ENCODE data around the gene PCBD2. TPM values are rescaled to one million over a fixed set of nuclear protein-coding genes. Genes with fewer than 3 reads are reported as not detected.

PCBD2 gene
- total RNA-seq, 1 experiment from 2014 or later: 11.4 TPM

DNA sequence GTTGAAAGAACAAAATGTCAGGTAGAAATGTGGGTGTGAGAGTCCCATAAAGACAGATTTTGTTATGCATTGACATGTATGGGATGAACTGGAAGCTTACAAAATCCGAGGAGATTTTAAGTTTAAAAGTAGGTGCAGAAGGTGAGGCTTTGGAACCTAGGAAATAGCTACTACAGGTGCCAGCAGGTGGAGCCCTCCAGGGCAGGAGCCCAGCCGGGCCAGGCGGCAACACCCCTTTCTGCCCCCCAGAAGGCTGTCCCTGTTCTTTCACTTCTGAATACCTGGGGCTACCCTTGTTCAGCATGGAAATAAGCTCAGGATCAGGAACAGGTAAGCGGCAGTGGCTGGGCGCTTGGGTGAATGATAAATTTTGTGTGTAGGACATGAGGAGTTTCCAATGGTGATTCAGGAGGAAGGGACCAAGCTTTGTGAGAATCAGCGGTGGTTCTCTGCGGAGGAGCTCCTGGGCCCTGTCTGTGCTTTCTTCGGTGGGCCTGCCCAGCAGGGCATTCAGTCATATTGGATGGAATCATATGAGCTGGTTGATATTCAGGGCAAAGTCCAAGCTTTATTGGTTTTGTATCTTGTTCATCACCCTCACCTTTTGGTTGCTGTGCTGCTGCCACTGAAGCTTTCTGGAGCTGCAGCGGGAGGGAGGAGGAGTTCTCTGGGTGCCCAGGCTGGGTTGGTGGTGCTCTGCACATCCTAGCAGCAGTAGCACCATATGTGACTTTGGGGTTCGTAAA lies 12.3 kb downstream of the PCBD2 start:
- Histone ChIP-seq H3K9me3 (replicated peaks) (no peaks in the 10 kb centered on the region), H3K27me3 (replicated peaks) (no peaks in the 10 kb centered on the region), H3K27ac (no peak overlapping the region), H3K4me3 (no peak overlapping the region), H3K4me1 (replicated peaks) (no peaks in the 10 kb centered on the region), H3K36me3 (peaks cover 54% of the 10 kb centered on the region)
- no peak for DNase-seq (ENCODE audit: low read depth in 1 of 2, low spot score in 2 of 2)

- Histone ChIP-seq H3K27me3 (replicated peaks) (no peaks in the 10 kb centered on the region), H3K27ac (no peak overlapping the region), H3K9me3 (replicated peaks) (no peaks in the 10 kb centered on the region), H3K4me1 (replicated peaks) (no peaks in the 10 kb centered on the region), H3K4me3 (no peak overlapping the region), H3K36me3 (peaks cover 46% of the 10 kb centered on the region)
- no peak for DNase-seq (ENCODE audit: low read depth in 1 of 2, low spot score in 2 of 2)
Observed at GRCh38 chr5:134918861-134919260, 13.9 kb downstream of the PCBD2 start.

DNA sequence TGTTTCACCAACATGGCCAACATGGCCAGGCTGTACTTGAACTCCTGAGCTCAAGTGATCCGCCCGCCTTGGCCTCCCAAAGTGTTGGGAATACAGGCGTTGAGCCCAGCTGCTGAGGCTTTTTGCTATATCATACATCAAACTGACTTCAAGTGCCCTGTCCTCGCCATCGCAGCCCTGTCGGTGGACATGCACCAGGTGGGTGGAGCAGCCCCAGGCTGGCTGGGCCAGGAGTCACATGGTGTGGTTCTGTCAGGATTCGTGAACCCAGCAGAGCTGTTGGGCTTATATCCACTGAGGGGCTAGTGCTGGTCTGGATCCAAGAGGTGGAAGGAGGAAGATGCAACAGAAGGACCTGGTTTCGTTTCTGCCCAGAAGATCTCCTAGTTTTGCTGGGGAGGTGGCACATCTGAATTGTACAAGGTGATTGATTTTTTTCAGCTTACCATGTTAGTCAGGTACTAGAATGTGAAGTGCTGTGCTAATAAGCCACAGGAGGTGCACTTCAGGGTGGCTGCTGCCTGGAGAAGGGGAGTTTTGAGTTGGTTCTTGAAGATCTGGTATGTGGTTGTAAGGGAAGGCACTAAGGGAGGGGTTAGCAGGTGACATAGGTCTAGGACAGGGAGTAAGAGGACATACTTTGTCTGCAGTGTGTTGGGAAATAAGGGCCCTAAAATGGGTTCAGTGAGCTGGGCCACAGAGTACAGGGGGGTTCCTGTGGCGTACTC lies 16.1 kb downstream of the PCBD2 start:
- no peaks in the 10 kb centered on the region for H3K4me1 ChIP-seq (replicated peaks)
- DNase-seq (ENCODE audit: low read depth in 1 of 2, low spot score in 2 of 2): no peak

DNA sequence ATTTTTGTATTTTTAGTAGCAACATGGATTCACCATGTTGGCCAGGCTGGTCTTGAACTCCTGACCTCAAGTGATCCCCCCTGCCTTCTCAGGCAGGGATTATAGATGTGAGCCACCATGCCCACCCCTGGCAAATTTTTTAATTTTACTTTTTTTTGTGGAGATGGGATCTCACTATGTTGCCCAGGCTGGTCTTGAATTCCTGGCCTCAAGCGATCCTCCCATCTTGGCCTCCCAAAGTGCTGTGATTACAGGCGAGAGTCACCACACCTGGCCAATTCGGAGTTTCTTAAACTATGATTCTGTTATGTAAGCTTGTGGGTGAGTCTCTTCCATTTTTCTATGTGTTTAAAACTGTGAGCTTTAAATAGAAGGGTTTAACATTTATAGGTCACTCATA lies 27.6 kb downstream of the PCBD2 start:
- H3K4me1 ChIP-seq (replicated peaks): no peaks in the 10 kb centered on the region
- DNase-seq (ENCODE audit: low read depth in 1 of 2, low spot score in 2 of 2): no peak
- H3K27ac ChIP-seq: no peak overlapping the region
- H3K9me3 ChIP-seq (replicated peaks): no peaks in the 10 kb centered on the region
- H3K4me3 ChIP-seq: no peak overlapping the region
- H3K36me3 ChIP-seq: peaks cover 31% of the 10 kb centered on the region
- H3K27me3 ChIP-seq (replicated peaks): no peaks in the 10 kb centered on the region

More for the DNA sequence above, 16.1 kb downstream of the PCBD2 start:
- Histone ChIP-seq H3K27me3 (replicated peaks) (no peaks in the 10 kb centered on the region), H3K4me3 (no peak overlapping the region), H3K9me3 (replicated peaks) (no peaks in the 10 kb centered on the region), H3K27ac (no peak overlapping the region), H3K36me3 (peaks cover 35% of the 10 kb centered on the region)

GRCh38 chr5:134934202-134934601 lies 29.3 kb downstream of the PCBD2 start:
- H3K4me3 ChIP-seq: no peak overlapping the region
- no peaks in the 10 kb centered on the region for H3K27me3 ChIP-seq (replicated peaks)
- no peak for DNase-seq (ENCODE audit: low read depth in 1 of 2, low spot score in 2 of 2)
- H3K4me1 ChIP-seq (replicated peaks): no peaks in the 10 kb centered on the region
- peaks cover 31% of the 10 kb centered on the region for H3K36me3 ChIP-seq
- H3K9me3 ChIP-seq (replicated peaks): no peaks in the 10 kb centered on the region
- no peak overlapping the region for H3K27ac ChIP-seq

GRCh38 chr5:134935711-134936602 lies 31.0 kb downstream of the PCBD2 start:
- no peak overlapping the region for H3K27ac ChIP-seq
- H3K27me3 ChIP-seq (replicated peaks): no peaks in the 10 kb centered on the region
- no peaks in the 10 kb centered on the region for H3K4me1 ChIP-seq (replicated peaks)
- H3K4me3 ChIP-seq: no peak overlapping the region
- no peak for DNase-seq (ENCODE audit: low read depth in 1 of 2, low spot score in 2 of 2)
- H3K36me3 ChIP-seq: peaks cover 17% of the 10 kb centered on the region; the same call in 1 of the 2 replicates
- no peaks in the 10 kb centered on the region for H3K9me3 ChIP-seq (replicated peaks)

DNA sequence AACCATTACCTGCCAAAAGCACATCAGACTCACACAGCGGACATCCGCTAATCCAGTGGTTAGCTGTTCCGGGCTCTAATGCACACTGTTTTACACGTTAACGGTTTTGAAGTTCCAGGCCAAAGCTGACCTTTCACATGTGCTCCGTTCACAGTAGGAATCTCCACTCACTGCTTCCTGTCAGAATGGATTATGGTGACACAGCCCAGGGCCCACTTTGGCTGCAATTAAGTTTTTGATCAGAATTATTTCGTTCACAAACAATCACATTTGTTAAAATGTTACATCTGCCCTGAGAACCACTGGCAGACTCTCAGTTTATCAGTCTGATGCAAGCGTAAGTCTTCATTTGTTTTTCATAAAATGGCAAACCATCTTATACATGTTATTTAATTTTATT lies 32.6 kb downstream of the PCBD2 start:
- no peak for DNase-seq (ENCODE audit: low read depth in 1 of 2, low spot score in 2 of 2)
- Histone ChIP-seq H3K4me3 (no peak overlapping the region), H3K4me1 (replicated peaks) (no peaks in the 10 kb centered on the region), H3K9me3 (replicated peaks) (no peaks in the 10 kb centered on the region), H3K36me3 (peaks cover 10% of the 10 kb centered on the region; the same call in 1 of the 2 replicates), H3K27me3 (replicated peaks) (no peaks in the 10 kb centered on the region), H3K27ac (no peak overlapping the region)

DNA sequence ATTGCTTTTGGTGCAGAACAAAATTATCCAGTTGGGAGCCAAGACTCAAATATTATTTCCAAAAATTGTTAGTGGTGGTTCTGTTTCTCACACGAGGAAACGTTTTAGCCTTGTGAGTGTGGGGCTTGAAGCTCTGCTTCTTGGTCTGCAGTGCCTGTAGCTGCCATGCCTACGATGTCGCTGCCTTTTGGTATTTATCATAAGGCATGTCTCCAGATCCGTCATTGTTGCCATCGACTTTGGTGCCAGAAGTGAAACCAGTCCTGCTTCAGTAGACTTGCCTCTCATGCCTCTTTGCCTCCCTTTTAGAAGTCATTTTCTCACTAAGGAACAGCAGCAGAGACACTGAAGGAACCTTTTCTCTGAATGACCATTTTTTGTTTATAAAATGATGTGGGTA lies 33.1 kb downstream of the PCBD2 start:
- DNase-seq (ENCODE audit: low read depth in 1 of 2, low spot score in 2 of 2): no peak
- Histone ChIP-seq H3K4me3 (no peak overlapping the region), H3K9me3 (replicated peaks) (no peaks in the 10 kb centered on the region), H3K36me3 (0 out of 2 replicates have a peak, but pooled peaks cover 9% of the 10 kb centered on the region), H3K4me1 (replicated peaks) (no peaks in the 10 kb centered on the region), H3K27me3 (replicated peaks) (no peaks in the 10 kb centered on the region), H3K27ac (no peak overlapping the region)

DNA sequence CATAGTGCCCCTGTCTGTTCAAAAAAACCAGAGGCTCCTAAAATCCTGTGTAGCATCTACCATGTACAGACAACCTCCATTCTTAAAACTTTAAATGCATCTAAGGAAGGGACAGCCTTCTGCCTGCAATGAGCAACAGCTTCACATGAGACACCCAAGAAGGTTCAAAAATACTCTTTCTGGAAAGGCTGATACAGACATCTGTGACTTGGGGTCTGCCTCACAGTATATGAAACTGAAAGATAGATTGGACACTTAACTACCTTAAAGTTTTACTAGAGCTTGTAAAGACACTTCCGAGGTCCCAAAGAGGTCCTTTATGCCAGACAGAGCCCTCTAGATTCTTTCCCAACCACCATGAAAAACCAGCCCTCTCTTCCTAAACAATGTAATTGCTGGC lies 34.6 kb downstream of the PCBD2 start:
- Histone ChIP-seq H3K36me3 (0 out of 2 replicates have a peak, but pooled peaks cover 3% of the 10 kb centered on the region), H3K27ac (no peak overlapping the region), H3K27me3 (replicated peaks) (no peaks in the 10 kb centered on the region), H3K9me3 (replicated peaks) (no peaks in the 10 kb centered on the region), H3K4me1 (replicated peaks) (no peaks in the 10 kb centered on the region), H3K4me3 (no peak overlapping the region)
- DNase-seq (ENCODE audit: low read depth in 1 of 2, low spot score in 2 of 2): no peak

DNA sequence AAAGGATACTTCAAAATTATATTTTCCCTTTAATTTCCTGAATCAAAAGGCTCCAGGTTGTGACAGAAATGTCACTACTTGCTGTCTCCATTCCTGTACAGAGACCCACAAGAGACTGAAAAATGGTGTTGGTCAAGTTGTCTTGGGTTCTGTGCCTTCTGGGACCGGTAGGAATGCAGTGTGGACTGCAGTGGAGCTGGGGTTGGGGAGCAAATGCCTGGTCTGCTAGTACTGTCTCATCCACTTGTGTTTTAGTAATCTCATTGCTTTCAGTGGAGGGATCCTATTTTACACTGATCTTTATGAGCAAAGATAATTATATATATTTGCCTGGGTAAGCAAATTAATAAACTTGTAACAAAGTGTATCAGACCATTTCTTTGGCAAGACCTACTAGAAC lies 38.6 kb downstream of the PCBD2 start:
- H3K4me1 ChIP-seq (replicated peaks): no peaks in the 10 kb centered on the region
- H3K9me3 ChIP-seq (replicated peaks): no peaks in the 10 kb centered on the region
- no peaks in the 10 kb centered on the region for H3K36me3 ChIP-seq
- no peaks in the 10 kb centered on the region for H3K27me3 ChIP-seq (replicated peaks)
- H3K4me3 ChIP-seq: no peak overlapping the region
- DNase-seq (ENCODE audit: low read depth in 1 of 2, low spot score in 2 of 2): no peak
- no peak overlapping the region for H3K27ac ChIP-seq

GRCh38 chr5:134944630-134945029 lies 39.7 kb downstream of the PCBD2 start:
- Histone ChIP-seq H3K9me3 (replicated peaks) (no peaks in the 10 kb centered on the region), H3K36me3 (no peaks in the 10 kb centered on the region), H3K4me1 (replicated peaks) (no peaks in the 10 kb centered on the region), H3K4me3 (no peak overlapping the region), H3K27ac (no peak overlapping the region), H3K27me3 (replicated peaks) (no peaks in the 10 kb centered on the region)
- DNase-seq (ENCODE audit: low read depth in 1 of 2, low spot score in 2 of 2): no peak

GRCh38 chr5:134945041-134945440 lies 40.1 kb downstream of the PCBD2 start:
- H3K4me1 ChIP-seq (replicated peaks): no peaks in the 10 kb centered on the region
- no peak overlapping the region for H3K27ac ChIP-seq

DNA sequence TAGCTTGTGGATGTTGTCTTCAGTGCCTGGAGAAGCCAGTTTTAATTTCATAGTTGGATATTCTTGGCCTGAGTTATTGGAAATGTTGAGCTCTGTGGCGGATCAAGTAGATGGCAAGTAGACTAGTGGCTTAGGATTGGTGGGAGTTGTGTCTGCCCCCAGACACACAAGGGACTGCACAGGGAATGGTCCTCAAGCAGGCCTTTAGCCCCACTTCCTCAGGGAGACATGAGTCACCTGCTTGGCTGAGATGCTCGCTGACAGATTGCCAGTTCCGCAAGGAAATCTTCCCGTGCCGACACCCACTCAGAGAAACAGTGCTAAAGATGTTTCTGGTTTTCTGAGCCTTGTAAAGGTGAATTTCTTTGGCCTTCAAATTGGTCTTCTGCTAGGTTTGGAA lies 44.0 kb downstream of the PCBD2 start:
- Histone ChIP-seq H3K27me3 (replicated peaks) (no peaks in the 10 kb centered on the region), H3K4me3 (no peak overlapping the region), H3K9me3 (replicated peaks) (0 out of 2 replicates have a peak, but pooled peaks cover 2% of the 10 kb centered on the region), H3K27ac (no peak overlapping the region), H3K36me3 (no peaks in the 10 kb centered on the region), H3K4me1 (replicated peaks) (no peaks in the 10 kb centered on the region)
- no peak for DNase-seq (ENCODE audit: low read depth in 1 of 2, low spot score in 2 of 2)

More at GRCh38 chr5:134945041-134945440, 40.1 kb downstream of the PCBD2 start:
- H3K36me3 ChIP-seq: no peaks in the 10 kb centered on the region
- H3K9me3 ChIP-seq (replicated peaks): no peaks in the 10 kb centered on the region
- H3K27me3 ChIP-seq (replicated peaks): no peaks in the 10 kb centered on the region
- H3K4me3 ChIP-seq: no peak overlapping the region
- DNase-seq (ENCODE audit: low read depth in 1 of 2, low spot score in 2 of 2): no peak
